Esophagus squamous epithelium (tissue), 4 donors: Measurements from ENCODE around the gene OR6S1.

Experiments
- CTCF ChIP-seq, 6 experiments: fragments of 450-650 bp in 4 of 6; fragments of 200-600 bp in 2 of 6; sonication (generic) in 2 of 6; IDR thresholded peaks; one replicate each; pipeline ENCODE4 v1.5.1; 2016 to 2019; ENCODE audit warnings: antibody characterized with exemption in 6 of 6, mild to moderate bottlenecking in 4 of 6, moderate library complexity in 4 of 6
- POLR2A ChIP-seq, 4 donors: fragments of 450-650 bp; IDR thresholded peaks; one replicate each; pipeline ENCODE4 v1.6.1; 2017; ENCODE audit warnings: antibody characterized with exemption in 4 of 4, mild to moderate bottlenecking in 4 of 4, moderate library complexity in 3 of 4

- TF ChIP-seq CTCF (IDR thresholded peaks at IDR 0.05): no peak
- no peak for TF ChIP-seq POLR2A (IDR thresholded peaks at IDR 0.05)
These were observed 34.6 kb upstream of the OR6S1 start for GRCh38 chr14:20676072-20676471.
